Epithelial cell of proximal tubule (primary cell): ENCODE data around the gene FAM25A. TPM values are rescaled to one million over a fixed set of nuclear protein-coding genes. Genes with fewer than 3 reads are reported as not detected.
"Not testable (repeated sequence)": the region's sequence is repeated elsewhere in the genome, so short reads cannot be mapped to it uniquely, and the experiment has no call there.

ENCODE experiments used
- DNase-seq: peaks from one replicate; pipeline ENCODE4 v3.0.0-alpha.2; 2011; ENCODE audit warnings: low read depth
- H3K4me3 ChIP-seq: 2 replicates; pipeline ENCODE4 v1.5.1; 2011; ENCODE audit warnings: low read depth, mild to moderate bottlenecking, low read length
- total RNA-seq: library from RNA; depleted of rRNA; stranded (reverse); fragments of >200 nt; gene quantifications from 2 replicates; pipeline ENCODE4 v1.2.3, GENCODE V29; 2015
- TF ChIP-seq, protein P1 (sequence below): conservative IDR thresholded peaks from 2 replicates; pipeline ENCODE4 v1.5.1; 2012; ENCODE audit warnings: low read depth, mild to moderate bottlenecking, low read length

Gene FAM25A
- total RNA-seq, 1 donor from 2014 or later = not detected

DNA sequence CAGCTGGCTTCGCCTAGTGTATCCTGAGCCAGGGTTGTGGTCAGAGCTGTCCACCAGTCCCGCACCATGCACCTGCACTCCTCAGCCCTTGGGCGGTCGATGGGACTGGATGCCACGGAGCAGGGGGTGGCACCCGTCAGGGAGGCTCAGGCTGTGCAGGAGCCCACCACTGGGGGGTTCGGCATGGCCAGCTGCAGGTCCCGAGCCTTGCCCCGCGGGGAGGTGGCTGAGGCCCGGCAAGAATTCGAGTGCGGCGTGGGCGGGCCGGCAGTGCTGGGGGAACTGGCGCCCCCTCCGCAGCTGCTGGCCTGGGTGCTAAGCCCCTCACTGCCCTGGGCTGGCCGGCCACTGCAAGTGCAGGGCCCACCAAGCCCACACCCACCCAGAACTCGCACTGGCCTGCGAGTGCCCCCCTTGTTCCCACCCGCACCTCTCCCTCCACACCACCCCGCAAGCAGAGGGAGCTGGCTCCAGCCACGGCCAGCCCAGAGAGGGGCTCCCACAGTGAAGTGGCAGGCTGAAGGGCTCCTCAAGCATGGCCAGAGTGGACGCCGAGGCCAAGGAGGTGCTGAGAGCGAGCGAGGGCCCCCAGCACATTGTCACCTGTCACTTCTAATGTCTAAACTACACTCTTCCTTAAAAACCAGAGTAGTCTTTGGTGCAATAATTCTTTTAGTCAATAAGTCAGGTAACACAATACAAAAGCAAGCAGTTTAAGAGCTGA, 11.0 kb downstream of the FAM25A start:
- TF ChIP-seq, protein P1, sequence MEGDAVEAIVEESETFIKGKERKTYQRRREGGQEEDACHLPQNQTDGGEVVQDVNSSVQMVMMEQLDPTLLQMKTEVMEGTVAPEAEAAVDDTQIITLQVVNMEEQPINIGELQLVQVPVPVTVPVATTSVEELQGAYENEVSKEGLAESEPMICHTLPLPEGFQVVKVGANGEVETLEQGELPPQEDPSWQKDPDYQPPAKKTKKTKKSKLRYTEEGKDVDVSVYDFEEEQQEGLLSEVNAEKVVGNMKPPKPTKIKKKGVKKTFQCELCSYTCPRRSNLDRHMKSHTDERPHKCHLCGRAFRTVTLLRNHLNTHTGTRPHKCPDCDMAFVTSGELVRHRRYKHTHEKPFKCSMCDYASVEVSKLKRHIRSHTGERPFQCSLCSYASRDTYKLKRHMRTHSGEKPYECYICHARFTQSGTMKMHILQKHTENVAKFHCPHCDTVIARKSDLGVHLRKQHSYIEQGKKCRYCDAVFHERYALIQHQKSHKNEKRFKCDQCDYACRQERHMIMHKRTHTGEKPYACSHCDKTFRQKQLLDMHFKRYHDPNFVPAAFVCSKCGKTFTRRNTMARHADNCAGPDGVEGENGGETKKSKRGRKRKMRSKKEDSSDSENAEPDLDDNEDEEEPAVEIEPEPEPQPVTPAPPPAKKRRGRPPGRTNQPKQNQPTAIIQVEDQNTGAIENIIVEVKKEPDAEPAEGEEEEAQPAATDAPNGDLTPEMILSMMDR = no peak
- H3K4me3 ChIP-seq = no peak overlapping the region
- no peak for DNase-seq

DNA sequence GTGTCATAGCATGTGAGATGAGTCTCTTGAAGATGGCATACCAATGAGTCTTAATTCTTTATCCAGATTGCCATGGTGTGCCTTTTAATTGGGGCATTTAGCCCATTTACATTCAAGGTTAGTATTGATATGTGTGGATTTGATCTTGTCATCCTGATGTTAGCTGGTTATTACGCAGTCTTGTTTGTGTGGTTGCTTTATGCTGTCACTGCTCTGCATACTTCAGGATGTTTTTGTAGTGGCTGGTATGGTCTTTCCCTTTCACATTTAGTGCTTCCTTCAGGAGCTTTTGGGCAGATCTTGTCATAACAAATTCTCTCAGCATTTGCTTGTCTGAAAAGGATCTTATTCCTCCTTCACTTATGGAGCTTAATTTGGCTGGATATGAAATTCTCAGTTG, 16.5 kb downstream of the FAM25A start:
- DNase-seq = no peak

DNA sequence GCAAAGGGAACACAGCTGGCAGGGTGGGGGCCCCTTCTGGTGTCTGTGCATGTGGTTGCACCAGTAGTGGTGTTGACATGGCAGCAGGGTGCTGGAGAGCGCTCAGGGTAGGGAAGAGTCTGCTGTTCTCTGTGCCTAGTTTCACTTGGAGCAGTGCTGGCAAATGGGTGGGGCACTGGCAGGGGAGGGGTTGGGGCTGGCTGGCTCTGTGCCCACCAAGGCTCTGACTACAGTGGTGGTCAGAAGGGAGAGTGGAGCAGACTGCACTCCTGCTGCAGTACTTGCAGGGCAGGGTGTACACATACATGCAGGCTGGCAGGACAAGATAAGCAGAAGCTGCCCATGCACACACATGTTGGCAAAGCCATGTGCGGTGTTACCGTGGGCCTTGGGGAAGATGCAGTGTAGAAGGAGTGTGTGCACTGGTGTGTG, 18.2 kb downstream of the FAM25A start:
- no peak for DNase-seq
- TF ChIP-seq, protein P1 = no peak
- no peak overlapping the region for H3K4me3 ChIP-seq

More for the DNA sequence above, 16.5 kb downstream of the FAM25A start:
- H3K4me3 ChIP-seq = no peak overlapping the region
- TF ChIP-seq, protein P1 = no peak

DNA sequence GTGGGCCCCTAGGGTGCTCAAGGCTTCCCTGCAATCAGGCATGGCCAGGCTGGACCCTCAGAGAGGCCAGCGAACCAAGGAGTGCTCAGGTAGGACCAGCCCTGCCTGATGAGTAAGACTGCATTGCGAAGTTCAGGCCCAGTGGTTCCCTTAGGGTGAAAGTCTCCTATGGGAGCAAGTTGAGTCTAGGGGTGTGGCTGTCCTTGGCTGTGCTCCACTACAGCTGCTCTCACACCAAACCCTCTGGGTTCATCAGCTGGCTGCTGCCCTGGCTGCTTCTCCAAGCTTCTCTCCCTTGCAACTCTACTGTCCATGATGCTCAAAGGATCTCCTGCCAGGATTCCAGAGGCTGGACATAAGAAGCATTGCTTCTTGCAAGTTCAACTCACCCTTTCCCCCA, 18.7 kb downstream of the FAM25A start:
- DNase-seq = no peak
- TF ChIP-seq, protein P1 = no peak
- no peak overlapping the region for H3K4me3 ChIP-seq

DNA sequence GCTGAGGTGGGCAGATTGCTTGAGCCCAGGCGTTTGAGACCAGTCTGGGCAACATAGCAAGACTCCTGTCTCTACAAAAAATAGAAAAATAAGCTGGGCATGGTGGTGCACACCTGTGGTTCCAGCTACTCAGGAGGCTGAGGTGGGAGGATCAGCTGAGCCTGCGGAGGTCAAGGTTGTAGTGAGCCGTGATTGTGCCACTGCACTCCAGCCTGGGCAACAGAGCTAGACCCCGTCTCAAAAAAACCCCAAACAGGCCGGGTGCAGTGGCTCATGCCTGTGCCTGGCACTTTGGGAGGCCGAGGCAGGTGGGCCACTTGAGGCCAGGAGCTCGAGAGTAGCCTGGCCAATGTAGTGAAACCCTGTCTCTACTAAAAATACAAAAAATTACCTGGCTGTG, 23.5 kb downstream of the FAM25A start:
- not testable (repeated sequence) for DNase-seq

DNA sequence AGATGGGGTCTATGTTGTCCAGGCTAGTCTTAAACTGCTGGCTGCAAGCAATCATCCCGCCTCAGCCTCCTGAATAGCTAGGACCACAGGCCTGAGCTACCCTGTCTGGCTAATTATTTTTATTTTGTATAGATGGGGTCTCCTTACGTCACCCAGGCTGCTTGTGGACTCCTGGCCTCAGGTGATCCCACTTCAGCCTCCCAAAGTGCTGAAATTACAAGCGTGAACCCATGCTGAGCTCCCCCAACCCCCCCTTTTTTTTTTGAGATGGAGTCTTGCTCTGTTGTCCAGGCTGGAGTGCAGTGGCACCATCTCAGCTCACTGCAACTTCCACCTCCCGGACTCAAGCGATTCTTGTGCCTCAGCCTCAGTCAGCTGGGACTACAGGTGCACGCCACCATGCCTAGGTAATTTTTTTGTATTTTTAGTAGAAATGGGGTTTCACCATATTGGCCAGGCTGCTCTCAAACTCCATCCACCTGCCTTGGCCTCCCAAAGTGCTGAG, 25.4 kb downstream of the FAM25A start:
- TF ChIP-seq, protein P1 = no peak
- no peak for DNase-seq
- H3K4me3 ChIP-seq = no peak overlapping the region

More for the DNA sequence above, 23.5 kb downstream of the FAM25A start:
- H3K4me3 ChIP-seq = not testable (repeated sequence)

DNA sequence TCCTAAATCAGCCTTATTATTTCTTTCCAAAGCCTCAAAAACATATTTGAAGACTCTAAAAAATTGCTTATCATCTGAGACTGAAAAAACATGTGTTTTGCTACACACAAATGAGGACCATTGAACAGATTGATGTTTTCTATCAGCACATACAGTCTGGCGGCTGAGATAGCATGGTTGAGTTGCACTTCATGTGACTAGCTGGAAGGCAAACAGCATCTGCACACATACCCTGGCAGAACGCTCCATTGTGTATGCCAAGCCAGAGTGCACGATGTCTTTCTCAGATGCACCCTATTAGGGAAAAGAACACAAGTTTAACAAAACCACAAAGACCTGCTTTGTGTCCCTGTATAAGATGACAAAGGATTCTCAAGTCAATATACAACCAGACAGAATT, 33.0 kb downstream of the FAM25A start:
- TF ChIP-seq, protein P1 = no peak
- no peak for DNase-seq
- no peak overlapping the region for H3K4me3 ChIP-seq
